Measurements from ENCODE around the gene KIAA0930.
"Not testable (repeated sequence)": the region's sequence is repeated elsewhere in the genome, so short reads cannot be mapped to it uniquely, and the experiment has no call there.

The KIAA0930 gene

GRCh38 chr22:45277720-45278119 lies 37.0 kb upstream of the KIAA0930 start:
- not testable (repeated sequence) for H3K4me1 ChIP-seq (ENCODE audit: control insufficient read depth, insufficient read depth, low read depth, low read length); H2BK12ac ChIP-seq (ENCODE audit: low read length in 2 of 2); H2AFZ ChIP-seq (ENCODE audit: low read depth, low read length); H3K9me3 ChIP-seq (ENCODE audit: control insufficient read depth, low read length); H4K91ac ChIP-seq (ENCODE audit: low read length); H3K18ac ChIP-seq (ENCODE audit: low read depth in 1 of 2, low read length in 2 of 2); H3K14ac ChIP-seq (ENCODE audit: low read length in 2 of 2); H3K23ac ChIP-seq (ENCODE audit: low read length in 2 of 2); H2BK5ac ChIP-seq (ENCODE audit: low read depth, low read length, poor library complexity, severe bottlenecking); H3K79me1 ChIP-seq (replicated peaks; ENCODE audit: low read length, poor library complexity, severe bottlenecking); H2BK15ac ChIP-seq (ENCODE audit: low read depth, poor library complexity, severe bottlenecking); H3K9ac ChIP-seq (ENCODE audit: low read length); H4K8ac ChIP-seq (ENCODE audit: low read length); H3K4ac ChIP-seq (ENCODE audit: low read depth in 1 of 2, low read length in 2 of 2); H2BK120ac ChIP-seq (ENCODE audit: low read depth, low read length); H2AK5ac ChIP-seq (ENCODE audit: low read length, severe bottlenecking); H3K36me3 ChIP-seq (ENCODE audit: control insufficient read depth in 1 of 2, insufficient read depth in 2 of 2, low read depth in 1 of 2, low read length in 2 of 2); DNase-seq; H3K4me2 ChIP-seq (ENCODE audit: low read length, poor library complexity, severe bottlenecking); H3K27ac ChIP-seq (ENCODE audit: low read length, poor library complexity, severe bottlenecking); H3K4me3 ChIP-seq (ENCODE audit: insufficient read depth in 1 of 2, low read depth in 1 of 2, low read length in 2 of 2)
- H3K27me3 ChIP-seq (ENCODE audit: control insufficient read depth in 1 of 2, insufficient read depth in 1 of 2, low read length in 2 of 2) = peaks cover 5 to 12% of the 10 kb centered on the region in 2 experiments
- WGBS = 76% methylated on average over 7 of the region's 7 CpGs

GRCh38 chr22:45276507-45277105 lies 35.9 kb upstream of the KIAA0930 start:
- Histone ChIP-seq H3K36me3 (ENCODE audit: control insufficient read depth in 1 of 2, insufficient read depth in 2 of 2, low read depth in 1 of 2, low read length in 2 of 2) (no peaks in the 10 kb centered on the region), H3K18ac (ENCODE audit: low read depth in 1 of 2, low read length in 2 of 2) (no peak overlapping the region), H3K14ac (ENCODE audit: low read length in 2 of 2) (no peak overlapping the region), H3K4me3 (ENCODE audit: insufficient read depth in 1 of 2, low read depth in 1 of 2, low read length in 2 of 2) (no peak overlapping the region), H3K4me2 (ENCODE audit: low read length, poor library complexity, severe bottlenecking) (no peak overlapping the region), H2AFZ (ENCODE audit: low read depth, low read length) (no peak overlapping the region), H4K8ac (ENCODE audit: low read length) (no peak overlapping the region), H3K9me3 (ENCODE audit: control insufficient read depth, low read length) (no peaks in the 10 kb centered on the region), H3K23ac (ENCODE audit: low read length in 2 of 2) (no peak overlapping the region), H3K9ac (ENCODE audit: low read length) (no peak overlapping the region), H2BK12ac (ENCODE audit: low read length in 2 of 2) (no peak overlapping the region), H3K4me1 (ENCODE audit: control insufficient read depth, insufficient read depth, low read depth, low read length) (peaks cover 5% of the 10 kb centered on the region), H2AK5ac (ENCODE audit: low read length, severe bottlenecking) (no peak overlapping the region), H2BK5ac (ENCODE audit: low read depth, low read length, poor library complexity, severe bottlenecking) (no peak overlapping the region), H4K91ac (ENCODE audit: low read length) (no peak overlapping the region), H3K27me3 (ENCODE audit: control insufficient read depth in 1 of 2, insufficient read depth in 1 of 2, low read length in 2 of 2) (peaks cover 0 to 3% of the 10 kb centered on the region in 2 experiments), H3K27ac (ENCODE audit: low read length, poor library complexity, severe bottlenecking) (no peak overlapping the region), H3K79me1 (replicated peaks; ENCODE audit: low read length, poor library complexity, severe bottlenecking) (no peaks in the 10 kb centered on the region), H3K4ac (ENCODE audit: low read depth in 1 of 2, low read length in 2 of 2) (no peak overlapping the region), H2BK120ac (ENCODE audit: low read depth, low read length) (no peak overlapping the region), H2BK15ac (ENCODE audit: low read depth, poor library complexity, severe bottlenecking) (no peak overlapping the region)
- DNase-seq = no peak
- WGBS = 93% methylated on average over 11 of the region's 12 CpGs

GRCh38 chr22:45273452-45274075 lies 32.9 kb upstream of the KIAA0930 start:
- 92% methylated on average over 15 of the region's 15 CpGs for WGBS
- H3K4me1 ChIP-seq (ENCODE audit: control insufficient read depth, insufficient read depth, low read depth, low read length) = peaks cover 19% of the 10 kb centered on the region
- no peaks in the 10 kb centered on the region for H3K9me3 ChIP-seq (ENCODE audit: control insufficient read depth, low read length)
- no peak overlapping the region for H2AFZ ChIP-seq (ENCODE audit: low read depth, low read length)
- H3K4ac ChIP-seq (ENCODE audit: low read depth in 1 of 2, low read length in 2 of 2) = no peak overlapping the region
- H2BK120ac ChIP-seq (ENCODE audit: low read depth, low read length) = no peak overlapping the region
- DNase-seq = no peak
- no peak overlapping the region for H3K14ac ChIP-seq (ENCODE audit: low read length in 2 of 2)
- peaks cover 1% of the 10 kb centered on the region for H3K79me1 ChIP-seq (replicated peaks; ENCODE audit: low read length, poor library complexity, severe bottlenecking)
- H2BK15ac ChIP-seq (ENCODE audit: low read depth, poor library complexity, severe bottlenecking) = no peak overlapping the region
- no peak overlapping the region for H2BK5ac ChIP-seq (ENCODE audit: low read depth, low read length, poor library complexity, severe bottlenecking)
- H2BK12ac ChIP-seq (ENCODE audit: low read length in 2 of 2) = no peak overlapping the region
- no peak overlapping the region for H3K23ac ChIP-seq (ENCODE audit: low read length in 2 of 2)
- H3K4me3 ChIP-seq (ENCODE audit: insufficient read depth in 1 of 2, low read depth in 1 of 2, low read length in 2 of 2) = no peak overlapping the region
- no peak overlapping the region for H4K91ac ChIP-seq (ENCODE audit: low read length)
- H3K18ac ChIP-seq (ENCODE audit: low read depth in 1 of 2, low read length in 2 of 2) = peak overlapping the region in 1 of 2 experiments; percentile 59
- H2AK5ac ChIP-seq (ENCODE audit: low read length, severe bottlenecking) = no peak overlapping the region
- H3K4me2 ChIP-seq (ENCODE audit: low read length, poor library complexity, severe bottlenecking) = no peak overlapping the region
- no peak overlapping the region for H3K9ac ChIP-seq (ENCODE audit: low read length)
- no peaks in the 10 kb centered on the region for H3K36me3 ChIP-seq (ENCODE audit: control insufficient read depth in 1 of 2, insufficient read depth in 2 of 2, low read depth in 1 of 2, low read length in 2 of 2)
- H4K8ac ChIP-seq (ENCODE audit: low read length) = no peak overlapping the region
- H3K27ac ChIP-seq (ENCODE audit: low read length, poor library complexity, severe bottlenecking) = no peak overlapping the region
- H3K27me3 ChIP-seq (ENCODE audit: control insufficient read depth in 1 of 2, insufficient read depth in 1 of 2, low read length in 2 of 2) = peaks cover 0 to 20% of the 10 kb centered on the region in 2 experiments

DNA sequence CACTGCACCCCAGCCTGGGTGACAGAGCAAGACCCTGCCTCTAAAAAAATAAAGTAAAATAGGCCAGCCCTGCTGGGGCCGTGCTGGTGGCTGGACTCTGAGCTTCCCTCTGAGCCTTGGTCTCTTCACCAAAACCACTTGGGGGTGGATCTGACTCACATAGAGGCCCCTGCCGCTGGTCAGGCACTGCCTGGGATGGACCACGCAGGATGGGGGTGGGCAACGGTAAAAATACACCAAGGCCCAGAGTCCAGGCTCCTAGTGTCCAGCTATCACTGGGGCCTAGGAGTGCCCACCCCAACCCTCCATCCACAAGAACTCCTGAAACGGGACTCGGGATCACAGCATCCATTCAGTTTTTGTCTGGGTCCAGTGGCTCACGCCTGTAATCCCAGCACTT lies 31.8 kb upstream of the KIAA0930 start:
- H3K27me3 ChIP-seq (ENCODE audit: control insufficient read depth in 1 of 2, insufficient read depth in 1 of 2, low read length in 2 of 2) = peaks cover 0 to 20% of the 10 kb centered on the region in 2 experiments
- no peak overlapping the region for H3K27ac ChIP-seq (ENCODE audit: low read length, poor library complexity, severe bottlenecking)
- H3K4me1 ChIP-seq (ENCODE audit: control insufficient read depth, insufficient read depth, low read depth, low read length) = peaks cover 19% of the 10 kb centered on the region
- no peak overlapping the region for H2BK120ac ChIP-seq (ENCODE audit: low read depth, low read length)
- no peak overlapping the region for H3K9ac ChIP-seq (ENCODE audit: low read length)
- peak overlapping the region in 1 of 2 experiments; percentile 35 for H3K4ac ChIP-seq (ENCODE audit: low read depth in 1 of 2, low read length in 2 of 2)
- H3K23ac ChIP-seq (ENCODE audit: low read length in 2 of 2) = no peak overlapping the region
- H3K79me1 ChIP-seq (replicated peaks; ENCODE audit: low read length, poor library complexity, severe bottlenecking) = peaks cover 1% of the 10 kb centered on the region
- H3K4me3 ChIP-seq (ENCODE audit: insufficient read depth in 1 of 2, low read depth in 1 of 2, low read length in 2 of 2) = no peak overlapping the region
- no peak overlapping the region for H4K8ac ChIP-seq (ENCODE audit: low read length)
- H2AFZ ChIP-seq (ENCODE audit: low read depth, low read length) = no peak overlapping the region
- no peak overlapping the region for H2BK15ac ChIP-seq (ENCODE audit: low read depth, poor library complexity, severe bottlenecking)
- H2AK5ac ChIP-seq (ENCODE audit: low read length, severe bottlenecking) = no peak overlapping the region
- H3K9me3 ChIP-seq (ENCODE audit: control insufficient read depth, low read length) = no peaks in the 10 kb centered on the region
- H3K18ac ChIP-seq (ENCODE audit: low read depth in 1 of 2, low read length in 2 of 2) = peak overlapping the region; percentile 8 to 63
- H3K14ac ChIP-seq (ENCODE audit: low read length in 2 of 2) = no peak overlapping the region
- H2BK5ac ChIP-seq (ENCODE audit: low read depth, low read length, poor library complexity, severe bottlenecking) = no peak overlapping the region
- H2BK12ac ChIP-seq (ENCODE audit: low read length in 2 of 2) = peak overlapping the region in 1 of 2 experiments; percentile 39
- no peak overlapping the region for H3K4me2 ChIP-seq (ENCODE audit: low read length, poor library complexity, severe bottlenecking)
- no peak overlapping the region for H4K91ac ChIP-seq (ENCODE audit: low read length)
- no peak for DNase-seq
- WGBS = 92% methylated on average over 7 of the region's 7 CpGs
- H3K36me3 ChIP-seq (ENCODE audit: control insufficient read depth in 1 of 2, insufficient read depth in 2 of 2, low read depth in 1 of 2, low read length in 2 of 2) = no peaks in the 10 kb centered on the region

Measured in mesenchymal stem cell (in vitro differentiated cells and primary cell).